GM21576 (cell line): ENCODE measurements around the gene MORC2.

Experiments used
- ATAC-seq: cut with Tn5 transposase; IDR thresholded peaks from one replicate; pipeline ENCODE4 v1.9.1; 2021; ENCODE audit warnings: mild to moderate bottlenecking, moderate library complexity; ENCODE audit not compliant: unreplicated experiment

Gene MORC2

GRCh38 chr22:30875481-30876215 is 92.9 kb downstream of the MORC2 start:
- no peak for ATAC-seq
